H1 (cell line): Measurements from ENCODE around the gene KRTAP4-7. TPM values are rescaled to one million over a fixed set of nuclear protein-coding genes. Genes with fewer than 3 reads are reported as not detected.
"Not testable (repeated sequence)": the region's sequence is repeated elsewhere in the genome, so short reads cannot be mapped to it uniquely, and the experiment has no call there.

ENCODE experiments used
- CTCF ChIA-PET: fragments of 300-600 bp; sonication (Branson Sonifier 250); formaldehyde crosslinking; loops from one replicate; lab custom pipeline; 2021; ENCODE audit not compliant: partially characterized antibody; lab: Charles Lee
- POLR2A ChIA-PET: fragments of 300-600 bp; sonication (Branson Sonifier 250); formaldehyde crosslinking; loops from one replicate; lab custom pipeline; 2021; ENCODE audit warnings: inconsistent platforms; ENCODE audit not compliant: partially characterized antibody; lab: Charles Lee
- DNase-seq, 2 experiments: peaks; one replicate each; pipeline versions ENCODE4 v3.0.0 to v3.0.0-alpha.2; 2010 to 2022; ENCODE audit warnings: low spot score in 2 of 2, low read depth in 1 of 2, mixed read lengths in 1 of 2
- FAIRE-seq: peaks from 2 replicates; lab custom pipeline; 2011; peaks lifted over from hg19 to GRCh38; lab: Jason Lieb, UNC
- H2AFZ ChIP-seq: 2 replicates; pipeline ENCODE4 v1.8.1; 2012; ENCODE audit warnings: low read length, inconsistent platforms
- H2AK5ac ChIP-seq: 2 replicates; pipeline ENCODE4 v1.6.1; 2013; ENCODE audit warnings: low read depth, low read length
- H2BK120ac ChIP-seq: replicated peaks from 2 replicates; pipeline ENCODE3; 2013; ENCODE audit warnings: low read depth, low read length, inconsistent platforms
- H2BK12ac ChIP-seq: 2 replicates; pipeline ENCODE4 v1.6.1; 2013; ENCODE audit warnings: low read depth, low read length
- H2BK15ac ChIP-seq: 2 replicates; pipeline ENCODE4 v1.6.1; 2013; ENCODE audit warnings: low read length
- H2BK20ac ChIP-seq: 2 replicates; pipeline ENCODE4 v1.6.1; 2013; ENCODE audit warnings: low read length
- H2BK5ac ChIP-seq: 2 replicates; pipeline ENCODE4 v1.6.1; 2013; ENCODE audit warnings: low read depth, low read length
- H3K14ac ChIP-seq: 2 replicates; pipeline ENCODE4 v1.6.1; 2013; ENCODE audit warnings: inconsistent platforms; ENCODE audit not compliant: insufficient read length
- H3K18ac ChIP-seq: 2 replicates; pipeline ENCODE4 v1.6.1; 2013; ENCODE audit warnings: low read length; ENCODE audit errors: extremely low read depth
- H3K23ac ChIP-seq: 2 replicates; pipeline ENCODE4 v1.6.1; 2013; ENCODE audit warnings: inconsistent platforms; ENCODE audit not compliant: insufficient read length
- H3K23me2 ChIP-seq: 2 replicates; pipeline ENCODE4 v1.6.1; 2013; ENCODE audit warnings: low read depth, low read length
- H3K27ac ChIP-seq: 2 replicates; pipeline ENCODE4 v1.6.1; 2011; ENCODE audit warnings: low read depth, low read length, inconsistent platforms
- H3K27me3 ChIP-seq, 4 experiments: replicated peaks in 1 of 4; 1 replicate in 1 of 4; 2 replicates in 3 of 4; pipeline versions ENCODE4 v1.6.1 to v1.8.1; 2011 to 2013; ENCODE audit warnings: low read length in 3 of 4, mild to moderate bottlenecking in 3 of 4, inconsistent platforms in 2 of 4, mixed read lengths in 2 of 4, moderate library complexity in 1 of 4; ENCODE audit not compliant: control insufficient read depth in 3 of 4, insufficient read depth in 3 of 4; ENCODE audit errors: extremely low read depth in 1 of 4
- H3K36me3 ChIP-seq, 4 experiments: 2 replicates each; pipeline versions ENCODE4 v1.6.1 to v1.8.1; 2011 to 2013; ENCODE audit warnings: mild to moderate bottlenecking in 4 of 4, low read length in 3 of 4, moderate library complexity in 2 of 4, control low read depth in 1 of 4, inconsistent platforms in 1 of 4; ENCODE audit not compliant: insufficient read depth in 4 of 4, control insufficient read depth in 2 of 4
- H3K4ac ChIP-seq: replicated peaks from 2 replicates; pipeline ENCODE3; 2013; ENCODE audit warnings: low read length, low read depth, mixed read lengths, inconsistent platforms; ENCODE audit not compliant: insufficient read length
- H3K4me1 ChIP-seq, 4 experiments: replicated peaks in 1 of 4; 1 replicate in 1 of 4; 2 replicates in 3 of 4; pipeline versions ENCODE4 v1.6.1 to v1.8.1; 2011 to 2013; ENCODE audit warnings: low read length in 3 of 4, inconsistent platforms in 2 of 4, mixed read lengths in 1 of 4; ENCODE audit not compliant: insufficient read depth in 4 of 4, control insufficient read depth in 3 of 4
- H3K4me2 ChIP-seq, 2 experiments: 2 replicates each; pipeline versions ENCODE4 v1.6.1 to v1.8.1; 2011 to 2013; ENCODE audit warnings: low read depth in 2 of 2, low read length in 2 of 2, control low read depth in 1 of 2, inconsistent platforms in 1 of 2, mild to moderate bottlenecking in 1 of 2; ENCODE audit not compliant: insufficient read depth in 1 of 2
- H3K4me3 ChIP-seq, 4 experiments: fragments of 200-600, 300-600 bp in 1 of 4; sonication (generic), shearing (Covaris generic), sonication (Bioruptor Twin) in 1 of 4; 2 replicates each; pipeline versions ENCODE4 v1.5.1 to v1.8.1; 2011 to 2016; ENCODE audit warnings: low read length in 4 of 4, low read depth in 3 of 4, control low read depth in 2 of 4, inconsistent platforms in 2 of 4, mild to moderate bottlenecking in 2 of 4, mixed read lengths in 1 of 4, moderate library complexity in 1 of 4; ENCODE audit not compliant: insufficient read depth in 2 of 4; ENCODE audit errors: extremely low read depth in 1 of 4
- H3K56ac ChIP-seq: replicated peaks from 2 replicates; pipeline ENCODE3; 2013; ENCODE audit warnings: low read depth, mild to moderate bottlenecking, mixed read lengths, low read length, inconsistent platforms; ENCODE audit not compliant: insufficient read length
- H3K79me1 ChIP-seq: 2 replicates; pipeline ENCODE4 v1.6.1; 2013; ENCODE audit warnings: low read depth, low read length, control low read depth
- H3K79me2 ChIP-seq, 2 experiments: 2 replicates each; pipeline versions ENCODE4 v1.6.1 to v1.8.1; 2012 to 2013; ENCODE audit warnings: low read length in 2 of 2, mild to moderate bottlenecking in 2 of 2, inconsistent platforms in 1 of 2; ENCODE audit not compliant: insufficient read depth in 2 of 2, control insufficient read depth in 1 of 2
- H3K9ac ChIP-seq, 4 experiments: replicated peaks in 1 of 4; 1 replicate in 1 of 4; 2 replicates in 3 of 4; pipeline versions ENCODE4 v1.6.1 to v1.8.1; 2011 to 2013; ENCODE audit warnings: low read depth in 3 of 4, low read length in 3 of 4, control low read depth in 2 of 4, mild to moderate bottlenecking in 2 of 4, moderate library complexity in 2 of 4, inconsistent platforms in 1 of 4; ENCODE audit errors: extremely low read depth in 1 of 4
- H3K9me3 ChIP-seq, 2 experiments: 2 replicates each; pipeline versions ENCODE4 v1.6.1 to v1.8.1; 2012 to 2013; ENCODE audit warnings: mild to moderate bottlenecking in 2 of 2, moderate library complexity in 2 of 2, control low read depth in 1 of 2, inconsistent platforms in 1 of 2, low read depth in 1 of 2, low read length in 1 of 2, mixed read lengths in 1 of 2; ENCODE audit not compliant: insufficient read depth in 2 of 2
- H4K20me1 ChIP-seq, 2 experiments: replicated peaks in 1 of 2; 2 replicates each; pipeline versions ENCODE3 to v1.8.1; 2011 to 2013; ENCODE audit warnings: inconsistent platforms in 2 of 2, low read length in 2 of 2, mild to moderate bottlenecking in 1 of 2; ENCODE audit not compliant: insufficient read depth in 2 of 2, control insufficient read depth in 1 of 2
- H4K5ac ChIP-seq: 2 replicates; pipeline ENCODE4 v1.6.1; 2013; ENCODE audit warnings: low read length, low read depth, mixed read lengths, inconsistent platforms; ENCODE audit not compliant: insufficient read length
- H4K8ac ChIP-seq: 2 replicates; pipeline ENCODE4 v1.8.0; 2013; ENCODE audit warnings: mild to moderate bottlenecking, moderate library complexity, low read length, inconsistent platforms; ENCODE audit not compliant: insufficient read depth; ENCODE audit errors: extremely low read depth
- H4K91ac ChIP-seq: replicated peaks from 2 replicates; pipeline ENCODE3; 2013; ENCODE audit warnings: low read length, mixed read lengths, inconsistent platforms; ENCODE audit not compliant: insufficient read length
- GABPA ChIP-seq: IDR thresholded peaks from 2 replicates; pipeline ENCODE4 v1.6.1; 2011; ENCODE audit warnings: mild to moderate bottlenecking, low read length, moderate library complexity, borderline replicate concordance; ENCODE audit not compliant: insufficient read depth
- RAD21 ChIP-seq, 2 experiments: IDR thresholded peaks in 1 of 2; conservative IDR thresholded peaks in 1 of 2; 2 replicates each; pipeline ENCODE4 v1.6.1; 2011; ENCODE audit warnings: low read depth in 2 of 2, low read length in 2 of 2, improper control_type of control experiment in 1 of 2, inconsistent platforms in 1 of 2, mild to moderate bottlenecking in 1 of 2, moderate library complexity in 1 of 2
- WGBS, 2 experiments: shearing (Covaris generic) in 1 of 2; methylation state at CpG; one replicate each; pipeline versions ENCODE4 v1.1.6 to v1.1.7; 2013 to 2015; ENCODE audit warnings: low lambda C conversion rate in 2 of 2, mixed read lengths in 2 of 2, inconsistent platforms in 1 of 2, low coverage in 1 of 2, missing lambda C conversion rate in 1 of 2; ENCODE audit not compliant: insufficient replicate concordance in 2 of 2, insufficient coverage in 1 of 2, insufficient read length in 1 of 2; ENCODE audit errors: extremely low coverage in 1 of 2, missing lambda C conversion rate in 1 of 2; 5-methylcytosine and 5-hydroxymethylcytosine counted together
- polyA plus RNA-seq, 7 experiments: library from polyadenylated mRNA; depleted of rRNA in 3 of 7; stranded (reverse) in 5 of 7; unstranded in 2 of 7; fragments of >200 nt in 5 of 7; fragments of 200-250 nt in 2 of 7; gene quantifications; 1 replicate in 5 of 7; 2 replicates in 1 of 7; 4 replicates in 1 of 7; pipeline versions ENCODE4 v1.2.1 to v1.2.3, GENCODE V29; 2011 to 2013; ENCODE audit warnings: missing spikeins in 2 of 7, mixed read lengths in 2 of 7
- total RNA-seq: library from RNA; stranded (reverse); fragmentation: NEBNext Ultra II Directional; extraction: Animal tissue kit (Norgen Biotek cat#: 25700); gene quantifications from 2 replicates; pipeline ENCODE4 v1.2.1, GENCODE V29; 2021

Gene KRTAP4-7
- total and polyA plus RNA-seq, 2 of the 8 experiments (the other 6 are each of a cell fraction or from before 2014, with no cell fraction given), result not detected

DNA sequence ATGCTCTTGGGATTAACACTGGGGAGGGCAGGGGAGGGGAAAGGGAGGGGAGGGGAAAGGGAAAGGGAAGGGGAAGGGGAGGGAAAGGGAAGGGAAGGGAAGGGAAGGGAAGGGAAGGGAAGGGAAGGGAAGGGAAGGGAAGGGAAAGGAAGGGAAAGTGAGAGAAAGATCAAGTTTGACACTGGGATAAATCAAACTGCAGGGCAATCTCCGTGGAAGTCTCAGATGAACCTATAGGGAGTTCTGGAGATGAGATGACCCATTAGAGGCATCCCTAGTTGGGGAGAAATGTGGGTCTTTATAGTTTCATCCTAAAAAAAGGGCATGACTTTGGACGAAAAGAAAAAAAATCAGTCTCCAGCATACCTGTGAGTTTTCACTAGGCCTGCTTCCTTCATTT lies 37.8 kb downstream of the KRTAP4-7 start (continued):
- no peak for TF ChIP-seq RAD21 (IDR thresholded peaks at IDR 0.05 in 1 of 2, conservative IDR thresholded peaks at IDR 0.05 in 1 of 2; ENCODE audit: low read depth in 2 of 2, low read length in 2 of 2)
- no peak for TF ChIP-seq GABPA

DNA sequence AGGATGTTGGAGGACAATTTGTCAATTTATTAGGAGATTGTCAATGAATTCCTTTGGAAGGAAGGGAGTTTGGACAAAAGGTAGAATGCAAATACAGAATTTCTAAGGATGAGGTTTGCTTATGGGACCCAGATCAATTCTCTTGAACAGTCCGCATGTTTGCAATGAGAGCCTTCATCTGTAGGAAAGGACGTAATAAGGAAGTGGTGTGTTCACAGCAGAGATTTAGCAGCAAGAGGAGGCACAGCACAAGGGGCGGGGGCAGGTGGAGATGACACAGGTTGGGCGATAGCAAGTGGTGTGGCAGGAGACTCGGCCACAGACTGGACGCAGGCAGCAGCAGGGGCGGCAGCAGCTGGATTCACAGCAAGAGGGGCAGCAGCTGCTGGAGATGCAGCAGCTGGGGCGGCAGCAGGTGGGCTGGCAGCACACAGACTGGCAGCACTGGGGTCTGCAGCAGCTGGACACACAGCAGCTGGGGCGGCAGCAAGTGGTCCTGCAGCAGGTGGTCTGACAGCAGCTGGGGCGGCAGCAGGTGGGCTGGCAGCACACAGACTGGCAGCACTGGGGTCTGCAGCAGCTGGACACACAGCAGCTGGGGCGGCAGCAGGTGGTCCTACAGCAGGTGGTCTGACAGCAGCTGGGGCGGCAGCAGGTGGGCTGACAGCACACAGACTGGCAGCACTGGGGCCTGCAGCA lies 39.5 kb downstream of the KRTAP4-7 start:
- H3K79me2 ChIP-seq, H2BK20ac ChIP-seq, H3K4me1 ChIP-seq, H3K79me1 ChIP-seq, FAIRE-seq, H4K20me1 ChIP-seq, POLR2A ChIA-PET, H3K4me2 ChIP-seq, H4K8ac ChIP-seq, CTCF ChIA-PET, H2AFZ ChIP-seq, H3K4me3 ChIP-seq, H3K23ac ChIP-seq, H2BK120ac ChIP-seq, H2AK5ac ChIP-seq, H4K91ac ChIP-seq, H3K23me2 ChIP-seq, DNase-seq, H3K27ac ChIP-seq, H3K56ac ChIP-seq, H3K14ac ChIP-seq, H2BK15ac ChIP-seq, H3K36me3 ChIP-seq, H3K9me3 ChIP-seq, H3K4ac ChIP-seq, H2BK12ac ChIP-seq, H3K27me3 ChIP-seq, H4K5ac ChIP-seq, H3K18ac ChIP-seq, H2BK5ac ChIP-seq, H3K9ac ChIP-seq: not testable (repeated sequence)
- WGBS, 2 experiments, result 89% methylated on average over 12 of the region's 12 CpGs; no CpG with 5 or more reads in 1 of the 2 experiments
